ENCODE data around the gene DNAJA3. TPM values are rescaled to one million over a fixed set of nuclear protein-coding genes. Genes with fewer than 3 reads are reported as not detected.
"Not testable (repeated sequence)": the region's sequence is repeated elsewhere in the genome, so short reads cannot be mapped to it uniquely, and the experiment has no call there.

Gene DNAJA3
- total RNA-seq, 2 donors from 2014 or later, result 43.6 to 56.7 TPM

DNA sequence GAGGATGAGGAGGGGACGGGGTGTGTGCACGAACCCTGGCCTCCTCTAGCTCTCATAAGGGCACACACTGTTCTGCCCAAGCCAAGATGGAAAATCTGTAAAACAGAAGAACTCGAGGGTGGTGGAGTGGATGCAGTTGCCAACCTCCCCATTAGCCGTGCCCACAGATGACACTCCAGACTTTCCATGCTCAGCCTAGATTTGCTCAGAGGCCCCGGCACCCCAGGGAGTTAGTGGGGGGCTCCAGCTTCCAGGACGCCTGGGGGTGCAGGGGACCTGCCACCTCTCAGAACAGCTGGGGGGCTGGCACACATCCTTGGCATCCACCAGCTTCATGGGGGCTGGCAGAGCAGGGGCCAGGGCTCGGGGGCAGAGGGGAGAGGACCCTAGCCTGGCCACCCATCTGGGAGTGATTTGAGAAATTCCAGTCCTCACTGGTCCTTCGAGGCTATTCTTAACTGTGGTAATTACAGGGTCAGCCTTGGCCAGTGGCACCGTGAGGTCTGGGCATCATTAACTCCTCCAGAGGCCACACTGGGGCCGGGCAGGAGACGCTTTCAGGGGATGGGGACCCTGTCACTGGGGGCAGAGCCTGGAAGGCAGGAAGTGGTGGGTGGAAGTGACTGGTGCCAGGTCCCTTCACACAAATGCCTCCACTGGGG is 39.7 kb upstream of the DNAJA3 start:
- no peak for DNase-seq
- ATAC-seq, result no peak
- intact Hi-C loops (cut with DNase I, micrococcal nuclease), result no loop called here

DNA sequence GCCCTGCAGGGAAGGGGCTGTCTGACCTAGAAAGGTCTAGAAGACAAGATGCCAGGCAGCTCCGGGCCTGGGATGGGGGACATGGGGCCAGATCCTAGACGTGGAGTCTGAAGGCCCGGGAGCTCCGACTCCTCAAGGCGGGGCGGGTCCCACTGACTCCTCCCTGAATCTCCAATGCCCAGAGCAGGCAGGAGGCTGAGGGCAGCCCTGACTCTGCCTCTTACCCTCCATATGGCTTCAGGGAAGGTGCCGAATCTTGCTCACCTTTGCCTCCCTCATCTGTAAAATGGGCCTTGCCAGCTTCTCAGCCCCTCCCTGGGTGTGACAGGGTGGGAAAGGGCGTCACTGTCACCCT is 39.2 kb upstream of the DNAJA3 start:
- intact Hi-C loops (cut with DNase I, micrococcal nuclease), result no loop called here
- ATAC-seq (no peak), DNase-seq (no peak)

DNA sequence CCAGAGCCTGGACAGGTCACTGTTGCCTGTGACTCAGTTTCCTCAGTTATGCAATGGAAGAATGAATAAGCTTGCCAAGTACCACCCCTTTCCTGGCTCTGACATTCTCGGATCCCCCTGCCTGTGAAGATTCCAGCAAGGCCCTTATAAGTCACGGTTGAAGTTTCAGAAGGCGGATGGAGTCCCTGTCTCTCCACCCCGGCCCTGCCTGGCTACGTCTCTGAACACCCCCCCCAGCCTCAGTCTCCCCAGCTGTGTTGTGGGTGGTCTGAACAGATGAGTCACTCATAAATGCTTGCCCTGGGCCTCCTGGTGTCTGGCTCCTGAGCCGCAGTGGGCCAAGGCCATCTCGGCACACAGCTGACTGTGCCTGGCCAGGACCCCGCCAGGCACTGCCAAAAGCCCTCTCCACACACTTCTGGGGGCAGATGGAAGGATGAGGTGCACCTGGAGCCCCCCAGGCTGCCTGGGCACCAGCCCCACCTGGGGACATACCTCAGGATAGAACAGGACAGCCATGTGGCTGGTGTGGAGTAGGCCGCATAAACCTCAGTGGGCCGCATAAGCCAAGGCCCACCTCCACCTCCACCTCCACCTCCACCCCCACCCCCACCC is 38.6 kb upstream of the DNAJA3 start:
- intact Hi-C loops (cut with DNase I, micrococcal nuclease), result no loop called here
- DNase-seq, result no peak
- no peak for ATAC-seq

DNA sequence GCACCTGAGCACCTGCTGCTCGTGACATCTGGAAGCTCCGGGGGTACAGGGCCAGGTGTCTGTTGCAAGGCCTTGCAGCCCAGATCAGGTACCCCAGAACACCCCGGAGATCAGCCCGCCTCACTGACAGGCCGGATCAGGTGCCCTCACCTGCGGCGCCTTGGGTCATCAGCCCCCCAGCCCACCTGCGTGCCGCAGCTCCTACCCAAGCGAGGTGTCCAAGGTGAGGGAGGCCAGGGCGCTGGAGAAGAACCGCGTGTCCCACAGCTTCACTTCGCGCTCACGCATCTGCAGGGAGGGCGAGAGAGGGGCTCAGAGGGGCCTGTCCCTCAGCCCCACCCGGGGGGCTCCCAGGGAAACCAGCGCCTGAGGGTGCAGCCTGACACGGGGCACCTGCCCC is 37.9 kb upstream of the DNAJA3 start:
- intact Hi-C loops (cut with DNase I, micrococcal nuclease), result no loop called here
- no peak for DNase-seq
- no peak for ATAC-seq

DNA sequence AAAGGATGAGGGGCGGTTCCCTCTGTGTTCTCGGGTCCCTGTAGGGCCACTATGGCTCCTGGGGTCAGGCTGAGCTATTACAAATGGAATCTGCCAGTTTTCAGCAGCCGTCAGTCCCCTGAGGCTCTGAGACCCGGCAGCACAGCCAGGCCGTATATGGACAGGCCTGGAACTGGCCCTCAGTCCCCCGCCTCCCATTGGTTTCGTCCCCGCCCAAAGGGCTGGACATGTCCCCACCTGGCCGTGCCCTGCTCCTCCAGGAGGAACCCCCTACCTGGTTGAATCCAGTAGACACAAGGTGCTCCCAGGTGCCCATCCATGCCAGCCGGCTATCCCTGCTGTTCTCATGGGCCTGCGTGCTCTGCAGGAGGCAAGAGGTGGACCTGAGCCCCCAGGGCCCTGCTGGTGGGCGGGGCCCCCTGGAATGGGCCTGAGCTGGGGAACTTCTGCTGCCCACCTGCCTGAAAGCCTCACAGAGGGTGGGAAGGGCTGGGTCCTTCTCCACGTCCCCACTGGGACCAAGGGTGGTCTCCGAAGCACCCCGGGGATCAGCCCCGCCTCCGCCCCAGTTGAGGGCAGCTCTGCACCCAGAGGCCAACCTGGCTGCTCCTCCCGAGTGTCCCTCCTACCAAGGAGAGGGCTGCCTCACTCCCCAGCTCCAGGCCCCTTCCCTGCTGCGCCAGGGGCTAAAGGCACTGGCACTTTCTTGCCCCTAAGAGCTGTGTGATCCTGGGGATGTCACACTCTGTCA is 37.2 kb upstream of the DNAJA3 start:
- ATAC-seq (no peak), DNase-seq (no peak)
- intact Hi-C loops (cut with DNase I, micrococcal nuclease), result no loop called here

DNA sequence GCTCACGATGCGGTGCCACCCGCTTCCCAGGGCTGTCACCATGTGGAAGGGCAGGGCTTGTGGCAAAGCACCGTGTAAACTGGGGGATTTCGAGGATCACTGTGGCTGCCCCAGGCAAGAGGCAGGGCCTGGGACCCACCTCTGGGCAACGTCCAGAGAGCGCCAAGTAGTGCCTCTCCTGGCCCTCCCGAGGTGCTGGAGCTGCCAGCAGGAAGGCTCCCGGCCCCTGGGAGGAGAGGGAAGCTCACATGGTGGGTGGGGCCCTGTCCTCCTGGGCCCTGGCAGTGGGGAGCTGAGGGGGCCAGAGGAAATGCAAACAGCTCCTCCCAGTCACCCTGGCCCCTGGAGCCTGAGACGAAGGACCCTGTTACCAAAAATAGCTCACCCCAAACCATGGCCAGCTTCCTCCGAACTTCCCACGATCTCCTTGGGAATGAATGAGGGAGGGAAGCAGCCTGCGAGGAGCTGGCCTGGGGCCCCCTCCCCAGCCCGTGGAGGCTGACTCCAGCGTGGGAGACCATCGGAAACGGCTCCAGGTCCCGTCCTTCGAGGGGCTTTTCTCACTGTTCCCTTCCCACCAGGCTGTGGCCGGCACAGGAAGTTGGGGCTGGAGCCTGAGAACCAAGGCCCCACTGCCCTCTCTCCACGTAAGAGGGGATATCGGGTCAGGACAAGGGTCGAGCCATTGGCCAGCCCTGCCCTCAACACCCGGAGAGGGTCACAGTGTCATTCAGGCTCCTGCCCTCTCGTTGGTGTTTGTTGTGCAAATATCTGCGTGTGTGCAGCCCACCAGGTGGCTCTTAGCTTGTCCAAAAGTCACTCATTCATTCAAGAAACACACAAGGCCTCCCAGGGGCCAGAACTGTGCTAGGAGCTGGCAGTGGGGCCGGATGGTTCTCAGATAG is 36.4 kb upstream of the DNAJA3 start:
- ATAC-seq, result no peak
- intact Hi-C loops (cut with DNase I, micrococcal nuclease), result no loop called here
- DNase-seq, result no peak

DNA sequence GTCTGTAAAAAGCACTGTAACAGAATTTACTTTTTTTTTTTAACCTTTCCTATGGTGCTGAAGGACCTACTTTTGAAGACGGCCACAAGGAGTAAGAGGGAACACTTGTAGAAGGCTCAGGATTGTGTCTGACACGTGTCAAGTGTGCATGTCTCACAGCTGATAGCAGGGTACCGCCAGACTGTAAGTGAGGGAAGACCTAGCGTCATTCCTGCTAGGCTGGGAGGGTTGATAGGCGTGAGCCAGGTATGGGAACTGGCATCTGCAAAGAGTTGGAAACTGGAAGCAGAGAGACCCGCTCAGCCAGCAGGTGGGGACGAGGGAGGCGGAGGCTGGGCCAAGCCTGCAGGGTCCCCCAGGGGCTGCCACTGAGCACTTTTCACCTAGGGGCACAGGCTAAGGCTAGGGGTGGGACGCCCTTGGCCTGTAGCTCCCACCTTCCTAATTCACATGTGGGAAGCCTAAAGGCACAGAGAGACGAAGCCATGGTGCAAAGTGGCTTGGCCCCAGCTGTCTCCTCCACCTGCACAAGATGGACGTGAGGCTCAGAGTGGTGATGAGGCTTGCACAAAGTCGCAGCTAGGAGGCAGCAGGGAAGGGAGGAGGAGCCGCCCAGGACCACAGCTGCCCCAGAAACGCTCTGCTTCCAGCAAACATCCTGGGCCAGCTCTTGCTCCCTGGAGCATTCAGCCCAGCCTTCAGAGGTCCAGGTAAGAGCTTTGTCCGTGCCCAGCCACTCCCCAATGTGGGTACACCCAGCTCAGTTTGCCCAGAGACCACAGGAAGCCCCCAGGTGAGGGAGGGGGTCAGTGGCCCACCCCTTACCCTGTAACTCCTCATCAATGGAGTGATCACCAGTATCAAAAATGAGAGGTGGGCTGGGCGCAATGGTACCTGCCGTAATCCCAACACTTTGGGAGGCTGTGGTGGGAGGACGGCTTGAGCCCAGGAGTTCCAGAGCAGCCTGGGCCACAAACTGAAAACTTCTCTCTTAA is 35.1 kb upstream of the DNAJA3 start:
- DNase-seq (no peak), ATAC-seq (no peak)
- intact Hi-C loops (cut with DNase I, micrococcal nuclease), result no loop called here

DNA sequence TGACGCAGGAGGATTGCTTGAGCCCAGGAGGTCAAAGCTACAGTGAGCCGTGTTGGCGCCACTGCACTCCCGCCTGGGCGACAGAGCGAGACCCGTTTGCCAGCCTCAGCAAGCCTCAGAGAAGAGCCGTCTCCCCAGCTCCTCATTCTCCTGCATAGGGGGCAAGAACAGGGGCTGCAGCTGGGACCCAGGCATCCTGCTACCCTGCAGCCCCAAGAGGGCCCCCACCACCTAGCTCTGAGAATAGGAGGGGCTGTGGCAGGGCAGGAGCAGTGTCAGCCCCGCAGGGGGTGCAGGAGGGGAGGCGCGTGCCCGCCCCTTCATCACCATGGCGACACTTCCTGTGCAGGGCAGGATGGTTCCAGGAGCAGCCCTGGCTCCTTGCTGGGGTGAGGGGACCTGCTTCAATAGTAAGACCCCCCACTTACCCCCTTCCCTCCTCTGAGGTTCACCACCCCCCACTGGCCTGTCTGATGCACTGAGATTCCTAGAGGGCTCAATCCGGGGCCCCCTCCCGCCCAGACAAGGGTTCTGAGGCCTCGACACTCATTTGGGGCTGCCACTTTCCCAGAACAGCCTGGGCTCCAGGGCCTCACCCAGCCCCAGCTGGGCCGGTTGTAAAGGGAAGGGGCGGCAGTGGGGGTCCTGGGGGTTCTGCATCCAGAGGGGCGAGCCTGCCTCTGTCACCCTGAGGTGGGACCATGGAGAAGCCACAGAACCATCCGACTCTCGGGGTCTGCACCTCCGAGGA is 33.9 kb upstream of the DNAJA3 start:
- DNase-seq (no peak), ATAC-seq (no peak)
- intact Hi-C loops (cut with DNase I, micrococcal nuclease), result no loop called here

DNA sequence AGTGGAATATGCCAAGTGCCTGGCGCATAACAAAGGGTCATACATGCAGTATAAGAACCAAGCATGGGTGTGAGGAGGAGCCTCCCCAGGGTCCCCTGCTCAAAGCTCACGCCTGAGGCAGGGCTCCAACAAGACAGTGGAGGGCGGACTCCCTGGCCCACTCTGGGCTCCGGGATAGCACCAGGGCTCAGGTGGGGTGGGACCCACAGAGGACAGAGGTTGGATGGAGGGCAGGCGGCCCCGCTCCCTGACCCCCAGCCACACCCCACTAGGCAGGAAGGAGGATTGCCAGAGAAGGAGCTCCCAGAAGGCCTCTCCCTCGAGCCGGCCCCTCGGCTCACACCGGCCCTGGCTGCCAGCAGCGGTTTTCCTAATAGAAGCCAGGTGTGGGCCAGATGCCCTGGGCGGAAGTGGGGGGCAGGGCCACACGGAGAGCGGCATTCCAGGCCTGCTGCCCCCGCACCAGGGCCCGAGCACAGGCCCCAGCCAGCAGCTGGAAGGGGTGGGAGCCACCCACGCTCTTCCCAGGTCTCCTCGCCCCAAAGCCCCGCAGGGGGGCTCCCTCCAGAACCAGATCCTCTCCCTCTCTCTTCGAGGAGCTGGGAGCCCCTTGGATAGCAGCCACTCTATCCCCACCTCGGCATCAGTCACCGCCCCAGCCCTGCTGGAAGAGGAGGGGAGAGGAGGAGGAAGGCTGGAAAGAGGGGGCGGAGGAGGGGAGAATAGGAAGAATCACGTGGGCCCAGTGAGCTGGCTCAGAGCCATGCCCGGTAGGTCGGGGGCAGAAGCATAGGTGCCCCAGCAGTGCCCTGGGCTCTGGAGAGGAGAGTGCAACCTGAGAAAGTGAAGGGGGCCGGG is 33.1 kb upstream of the DNAJA3 start:
- no peak for ATAC-seq
- no peak for DNase-seq
- intact Hi-C loops (cut with DNase I, micrococcal nuclease), result no loop called here

DNA sequence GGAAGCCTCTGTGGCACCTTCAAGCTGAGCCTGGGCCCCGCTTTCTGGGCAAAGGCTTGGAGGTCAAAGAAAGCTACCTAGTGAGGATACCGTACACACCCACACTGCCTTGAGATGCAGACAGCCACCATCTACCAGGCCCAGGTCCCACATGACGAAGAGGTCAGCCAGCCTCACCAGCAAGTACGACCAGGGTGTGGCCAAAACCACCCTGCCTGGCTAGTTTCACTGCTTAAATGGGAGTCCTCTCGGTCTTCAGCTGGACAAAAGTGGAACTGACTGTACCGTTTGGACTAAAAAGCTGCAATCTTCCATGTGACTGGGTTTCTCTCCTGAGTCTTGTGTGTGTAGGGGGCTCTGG is 32.4 kb upstream of the DNAJA3 start:
- DNase-seq, result no peak
- intact Hi-C loops (cut with DNase I, micrococcal nuclease), result no loop called here
- peak; percentile 23 for ATAC-seq

DNA sequence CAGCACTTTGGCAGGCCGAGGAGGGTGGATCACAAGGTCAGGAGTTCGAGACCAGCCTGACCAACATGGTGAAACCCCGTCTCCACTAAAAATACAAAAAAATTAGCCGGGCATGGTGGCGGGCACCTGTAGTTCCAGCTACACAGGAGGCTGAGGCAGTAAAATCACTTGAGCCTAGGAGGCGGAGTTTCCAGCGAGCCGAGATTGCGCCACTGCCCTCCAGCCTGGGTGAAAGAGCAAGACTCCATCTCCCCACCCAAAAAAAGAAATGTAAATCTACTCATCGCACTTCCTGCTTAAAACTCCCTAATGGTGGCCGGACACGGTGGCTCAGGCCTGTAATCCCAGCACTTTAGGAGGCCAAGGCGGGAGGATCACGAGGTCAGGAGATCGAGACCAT is 31.8 kb upstream of the DNAJA3 start:
- DNase-seq; ATAC-seq; intact Hi-C loops (cut with DNase I, micrococcal nuclease): not testable (repeated sequence)

DNA sequence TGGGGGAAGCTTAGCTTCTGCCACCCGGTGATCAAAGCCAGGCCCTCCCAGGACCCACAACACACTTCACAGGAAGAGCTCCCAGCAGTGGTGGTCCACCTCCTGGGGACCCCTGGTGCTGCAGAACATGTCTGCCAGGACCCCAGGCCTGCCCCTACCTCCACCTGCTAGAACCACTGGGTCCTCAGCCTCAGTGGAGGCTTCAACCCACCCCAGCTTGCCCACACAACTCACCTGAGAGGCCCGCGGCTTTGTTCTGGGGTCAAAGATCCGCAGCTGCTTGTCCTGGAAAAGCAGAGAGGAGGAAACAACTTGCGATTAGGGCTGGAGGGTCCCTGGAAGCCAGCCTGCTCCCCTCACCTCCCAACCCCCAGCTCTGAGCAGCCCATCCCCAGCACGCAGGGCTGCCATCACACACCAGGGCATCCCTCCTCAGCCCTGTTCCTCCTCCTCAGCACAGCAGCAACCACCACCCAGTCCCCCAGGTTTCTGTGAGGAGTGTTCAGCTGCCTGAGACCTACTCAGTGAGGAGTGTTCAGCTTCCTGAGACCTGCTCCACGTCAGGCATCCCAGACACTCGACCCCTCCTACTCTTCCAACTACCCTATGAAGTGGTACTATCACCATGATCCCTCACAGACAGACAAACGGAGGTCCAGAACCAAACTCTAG is 30.5 kb upstream of the DNAJA3 start:
- intact Hi-C loops (cut with DNase I, micrococcal nuclease), result no loop called here
- ATAC-seq (no peak), DNase-seq (no peak)

DNA sequence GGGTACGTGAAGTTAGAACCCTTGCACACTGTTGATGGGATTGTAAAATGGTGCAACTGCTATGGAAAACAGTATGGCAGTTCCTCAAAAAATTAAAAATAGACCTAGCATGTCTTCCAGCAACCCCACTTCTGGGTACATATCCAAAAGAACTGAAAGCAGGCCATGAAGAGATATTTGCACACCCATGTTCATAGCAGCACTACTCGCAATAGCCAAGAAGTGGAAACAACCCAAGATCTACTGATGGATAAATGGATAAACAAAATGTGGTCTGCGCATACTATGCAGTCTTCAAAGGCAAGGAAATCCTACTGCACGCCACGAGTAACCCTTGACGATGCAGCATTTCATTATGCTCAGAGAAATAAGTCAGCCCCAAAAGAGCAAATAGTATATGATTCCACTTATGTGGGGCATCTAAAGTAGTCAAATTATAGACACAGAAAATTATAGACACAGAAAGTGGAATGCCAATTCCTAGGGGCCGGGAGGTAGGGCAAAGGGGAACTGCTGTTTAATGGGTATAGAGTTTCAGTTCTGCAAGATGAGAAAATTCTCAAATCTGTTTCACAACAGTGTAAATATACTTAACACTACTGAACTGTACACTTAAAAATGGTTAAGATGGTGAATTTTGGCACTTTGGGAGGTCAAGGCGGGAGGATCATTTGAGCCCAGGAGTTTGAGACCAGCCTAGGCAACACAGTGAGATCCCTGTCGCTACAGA is 26.5 kb upstream of the DNAJA3 start:
- no peak for DNase-seq
- intact Hi-C loops (cut with DNase I, micrococcal nuclease), result no loop called here
- no peak for ATAC-seq

DNA sequence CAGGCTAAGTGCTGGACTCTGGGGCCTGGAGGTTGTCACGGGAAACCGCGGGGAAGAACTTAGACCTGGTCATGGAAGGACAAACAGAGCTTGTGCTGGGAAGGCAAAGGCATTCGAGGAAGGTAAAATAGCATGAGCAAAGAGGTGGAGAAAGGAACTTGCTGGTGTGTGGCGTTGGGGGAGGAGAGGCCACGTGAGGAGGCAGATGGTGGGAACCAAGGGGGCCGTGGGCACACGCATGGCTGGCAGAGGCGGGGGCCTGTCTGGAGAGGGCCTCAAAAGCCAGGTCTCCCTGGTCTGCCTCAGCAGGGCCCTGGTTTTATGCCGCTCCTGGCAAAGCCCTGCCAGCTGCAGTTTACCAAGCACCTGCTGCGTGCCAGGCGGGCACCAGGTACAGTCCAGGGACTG is 24.6 kb upstream of the DNAJA3 start:
- ATAC-seq (no peak), DNase-seq (no peak)
- intact Hi-C loops (cut with DNase I, micrococcal nuclease), result loop anchor here (5.0 to 10.0 kb wide), 2 partner anchors 44 to 116 kb away; no protein-coding TSS in a partner anchor

DNA sequence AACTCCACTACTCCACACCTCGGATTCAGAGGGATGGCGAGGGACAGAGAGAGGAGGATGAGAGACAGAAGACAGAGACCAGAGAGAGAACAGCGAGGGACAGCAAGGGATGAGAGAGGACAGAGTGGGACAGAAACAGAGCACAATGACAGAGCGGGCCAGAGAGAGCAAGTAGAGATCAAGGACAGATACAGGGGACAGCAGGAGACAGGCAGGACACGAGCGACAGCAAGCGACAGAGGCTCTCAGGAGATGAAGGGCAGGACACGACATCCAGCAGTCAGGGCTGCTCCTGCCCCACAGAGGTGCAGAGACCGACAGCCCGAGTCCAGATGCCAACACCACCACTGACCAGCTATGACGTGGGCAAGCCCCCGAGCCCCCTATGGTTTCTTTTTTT is 24.2 kb upstream of the DNAJA3 start:
- intact Hi-C loops (cut with DNase I, micrococcal nuclease), result loop anchor here (5.0 to 10.0 kb wide), 2 partner anchors 44 to 117 kb away; no protein-coding TSS in a partner anchor
- ATAC-seq (no peak), DNase-seq (no peak)
